Measurements from ENCODE around the gene PIEZO1. TPM values are rescaled to one million over a fixed set of nuclear protein-coding genes. Genes with fewer than 3 reads are reported as not detected.

PIEZO1 gene
- total and polyA plus RNA-seq, 9 of the 15 experiments (the other 6 are each of a cell fraction or from before 2014, with no cell fraction given): 3.6 to 432 (median 131) TPM

DNA sequence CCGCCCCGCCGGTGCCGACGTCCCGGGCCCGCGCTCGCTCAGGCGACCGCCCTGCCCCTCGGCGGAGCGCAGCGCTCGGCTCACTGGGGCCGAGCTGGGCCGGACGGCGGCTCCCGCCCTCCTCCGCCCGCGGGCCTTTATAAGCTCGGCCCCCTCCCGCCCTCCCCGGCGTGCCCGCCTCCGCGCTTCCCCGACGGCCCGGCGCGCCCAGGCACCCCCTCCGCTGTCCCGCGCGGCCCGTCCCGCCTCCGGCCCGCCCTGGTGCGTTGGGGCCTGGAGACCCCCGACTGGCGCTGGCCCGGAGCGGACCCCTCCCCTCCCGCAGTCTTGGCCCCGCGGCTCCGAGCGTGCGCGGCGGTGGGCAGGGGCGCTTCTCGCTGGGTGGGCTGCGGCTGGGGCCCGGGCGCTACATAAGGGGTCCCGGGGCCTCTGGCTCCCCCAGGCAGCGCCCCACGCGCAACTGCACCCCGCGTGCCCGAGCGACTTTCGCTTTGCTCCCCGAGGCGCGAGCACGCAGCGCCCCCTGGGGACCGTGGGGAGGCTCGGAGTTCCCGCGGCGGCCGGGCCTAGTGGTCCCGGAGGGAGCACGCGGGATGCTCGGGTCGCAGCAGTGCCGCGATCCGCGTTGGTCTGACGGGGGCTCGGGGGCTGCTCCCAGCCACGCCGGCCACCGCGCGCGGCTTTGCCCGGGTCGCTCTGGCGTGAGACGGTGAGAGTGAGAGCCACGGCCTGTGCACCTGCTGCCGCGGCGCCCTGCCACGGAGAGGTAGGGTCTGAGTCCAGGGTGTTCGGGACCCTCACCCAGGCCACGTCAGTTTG, at the start of gene PIEZO1 (continued):
- TF ChIP-seq, protein P1, sequence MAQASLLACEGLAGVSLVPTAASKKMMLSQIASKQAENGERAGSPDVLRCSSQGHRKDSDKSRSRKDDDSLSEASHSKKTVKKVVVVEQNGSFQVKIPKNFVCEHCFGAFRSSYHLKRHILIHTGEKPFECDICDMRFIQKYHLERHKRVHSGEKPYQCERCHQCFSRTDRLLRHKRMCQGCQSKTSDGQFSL (CRISPR knock-in tag; IDR thresholded peaks at IDR 0.05): peak; percentile 81
- TF ChIP-seq, protein P1 (tag; IDR thresholded peaks at IDR 0.05): 0 out of 4 replicates have a peak, but pooled peaks of 1 of the 2 experiments have one; percentile 13
- TF ChIP-seq PHB2 (IDR thresholded peaks at IDR 0.05; ENCODE audit: low read depth) (no peak), PRPF4 (IDR thresholded peaks at IDR 0.05; ENCODE audit: insufficient read depth, low read depth, low read length, poor library complexity, severe bottlenecking) (peak; percentile 25), TEAD4 (IDR thresholded peaks at IDR 0.05; ENCODE audit: low read length) (no peak; the same call in 1 of the 2 replicates), TEAD4 (CRISPR knock-in tag; IDR thresholded peaks at IDR 0.05; ENCODE audit: borderline replicate concordance) (peak; percentile 86; the same call in 1 of the 2 replicates), NEUROD1 (IDR thresholded peaks at IDR 0.05; ENCODE audit: borderline replicate concordance, low read depth, low read length, partially characterized antibody) (peak; percentile 73), HNRNPH1 (optimal IDR thresholded peaks at IDR 0.05; ENCODE audit: low read depth, low read length) (no peak), TOE1 (IDR thresholded peaks at IDR 0.05; ENCODE audit: borderline replicate concordance) (peak; percentile 57; the same call in 1 of the 2 replicates), TOE1 (CRISPR knock-in tag; IDR thresholded peaks at IDR 0.05; ENCODE audit: borderline replicate concordance, low read depth) (peak; percentile 90; the same call in 1 of the 2 replicates), NFYB (IDR thresholded peaks at IDR 0.05; ENCODE audit: extremely low read depth, insufficient read length) (no peak), SIN3B (IDR thresholded peaks at IDR 0.05; ENCODE audit: low read depth) (peak; percentile 54), RBM25 (IDR thresholded peaks at IDR 0.05; ENCODE audit: low read depth, low read length, severe bottlenecking) (no peak), RFX7 (CRISPR knock-in tag; IDR thresholded peaks at IDR 0.05) (no peak), KDM4B (IDR thresholded peaks at IDR 0.05; ENCODE audit: borderline replicate concordance in 2 of 2, low read depth in 1 of 2) (peak in 1 of 2 experiments; percentile 66; a peak in 1 of 4 replicates), HNRNPL (IDR thresholded peaks at IDR 0.05; ENCODE audit: low read depth, low read length) (no peak), ARNT (IDR thresholded peaks at IDR 0.05) (no peak), DDX20 (tag; IDR thresholded peaks at IDR 0.05; ENCODE audit: low read depth) (no peak), STAG1 (CRISPR knock-in tag; IDR thresholded peaks at IDR 0.05; ENCODE audit: borderline replicate concordance) (peak; percentile 90), BHLHE40 (IDR thresholded peaks at IDR 0.05; ENCODE audit: low read length) (peak; percentile 42; the same call in 1 of the 2 replicates), SOX6 (IDR thresholded peaks at IDR 0.05) (no peak), NBN (IDR thresholded peaks at IDR 0.05; ENCODE audit: low read depth) (no peak), TEAD1 (CRISPR knock-in tag; IDR thresholded peaks at IDR 0.05) (peak in 1 of 2 experiments; percentile 87; a peak in 1 of 4 replicates)
- TF ChIP-seq, protein P2, sequence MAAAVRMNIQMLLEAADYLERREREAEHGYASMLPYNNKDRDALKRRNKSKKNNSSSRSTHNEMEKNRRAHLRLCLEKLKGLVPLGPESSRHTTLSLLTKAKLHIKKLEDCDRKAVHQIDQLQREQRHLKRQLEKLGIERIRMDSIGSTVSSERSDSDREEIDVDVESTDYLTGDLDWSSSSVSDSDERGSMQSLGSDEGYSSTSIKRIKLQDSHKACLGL (CRISPR knock-in tag; IDR thresholded peaks at IDR 0.05; ENCODE audit: borderline replicate concordance, poor library complexity, severe bottlenecking): peak; percentile 80
- TF ChIP-seq, protein P3, sequence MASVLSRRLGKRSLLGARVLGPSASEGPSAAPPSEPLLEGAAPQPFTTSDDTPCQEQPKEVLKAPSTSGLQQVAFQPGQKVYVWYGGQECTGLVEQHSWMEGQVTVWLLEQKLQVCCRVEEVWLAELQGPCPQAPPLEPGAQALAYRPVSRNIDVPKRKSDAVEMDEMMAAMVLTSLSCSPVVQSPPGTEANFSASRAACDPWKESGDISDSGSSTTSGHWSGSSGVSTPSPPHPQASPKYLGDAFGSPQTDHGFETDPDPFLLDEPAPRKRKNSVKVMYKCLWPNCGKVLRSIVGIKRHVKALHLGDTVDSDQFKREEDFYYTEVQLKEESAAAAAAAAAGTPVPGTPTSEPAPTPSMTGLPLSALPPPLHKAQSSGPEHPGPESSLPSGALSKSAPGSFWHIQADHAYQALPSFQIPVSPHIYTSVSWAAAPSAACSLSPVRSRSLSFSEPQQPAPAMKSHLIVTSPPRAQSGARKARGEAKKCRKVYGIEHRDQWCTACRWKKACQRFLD (CRISPR knock-in tag; IDR thresholded peaks at IDR 0.05): no peak
